IMR-90 (cell line): ENCODE data around the gene TMEM260. TPM values are rescaled to one million over a fixed set of nuclear protein-coding genes. Genes with fewer than 3 reads are reported as not detected.

Experiments
- ATAC-seq: fragments of 200-7000 bp; cut with Tn5 transposase; 2 replicates; pipeline ENCODE4 v1.9.1; 2020; ENCODE audit warnings: low read depth, mild to moderate bottlenecking, moderate library complexity
- BruUV-seq: library from RNA; stranded (reverse); fragments of 400-500 nt; replicated peaks from 2 replicates; lab custom pipeline; 2021; lab: Mats Ljungman, UMichigan
- CTCF ChIA-PET: fragments of 300-600 bp; formaldehyde crosslinking; extraction: SDS; loops from one replicate; lab custom pipeline; 2021; ENCODE audit warnings: antibody characterized with exemption; lab: Yijun Ruan, JAX
- POLR2A ChIA-PET: fragments of 300-600 bp; sonication (Branson Sonifier 250); formaldehyde crosslinking; loops from one replicate; lab custom pipeline; 2022; ENCODE audit warnings: antibody characterized with exemption; ENCODE audit not compliant: unreplicated experiment; lab: Charles Lee
- DNase-seq: peaks from one replicate; pipeline ENCODE4 v3.0.0; 2013
- H2AFZ ChIP-seq: replicated peaks from 2 replicates; pipeline ENCODE3; 2013; ENCODE audit warnings: low read length, mild to moderate bottlenecking; ENCODE audit not compliant: poor library complexity
- H2AK5ac ChIP-seq: 2 replicates; pipeline ENCODE4 v1.6.1; 2013; ENCODE audit warnings: low read depth, low read length, inconsistent platforms
- H2AK9ac ChIP-seq: replicated peaks from 2 replicates; pipeline ENCODE3; 2013; ENCODE audit warnings: mild to moderate bottlenecking, low read depth, low read length, moderate library complexity; ENCODE audit not compliant: poor library complexity
- H2BK120ac ChIP-seq: 2 replicates; pipeline ENCODE4 v1.6.1; 2013; ENCODE audit warnings: low read depth, low read length, inconsistent platforms
- H2BK15ac ChIP-seq: 3 replicates; pipeline ENCODE4 v1.6.1; 2013; ENCODE audit warnings: low read depth, low read length, inconsistent platforms
- H2BK20ac ChIP-seq: 2 replicates; pipeline ENCODE4 v1.6.1; 2013; ENCODE audit warnings: low read depth, mild to moderate bottlenecking, inconsistent platforms, low read length, moderate library complexity
- H2BK5ac ChIP-seq: 2 replicates; pipeline ENCODE4 v1.6.1; 2013; ENCODE audit warnings: mild to moderate bottlenecking, low read depth, low read length, inconsistent platforms; ENCODE audit not compliant: poor library complexity, severe bottlenecking
- H3K14ac ChIP-seq: replicated peaks from 2 replicates; pipeline ENCODE4 v1.6.1; 2013; ENCODE audit warnings: low read depth, low read length, inconsistent platforms
- H3K18ac ChIP-seq: 2 replicates; pipeline ENCODE4 v1.6.1; 2013; ENCODE audit warnings: low read depth, low read length, control low read depth
- H3K23ac ChIP-seq: 2 replicates; pipeline ENCODE4 v1.6.1; 2013; ENCODE audit warnings: low read depth, low read length, inconsistent platforms
- H3K27ac ChIP-seq: 2 replicates; pipeline ENCODE4 v1.5.1; 2013; ENCODE audit warnings: mild to moderate bottlenecking, control low read depth, low read length; ENCODE audit not compliant: insufficient read depth
- H3K27me3 ChIP-seq: 2 replicates; pipeline ENCODE4 v1.6.1; 2013; ENCODE audit warnings: low read length; ENCODE audit not compliant: control insufficient read depth, insufficient read depth
- H3K36me3 ChIP-seq: 2 replicates; pipeline ENCODE4 v1.6.1; 2013; ENCODE audit warnings: low read length, mixed read lengths; ENCODE audit not compliant: control insufficient read depth, insufficient read depth
- H3K4ac ChIP-seq: 2 replicates; pipeline ENCODE4 v1.6.1; 2013; ENCODE audit warnings: low read depth, low read length, inconsistent platforms
- H3K4me1 ChIP-seq: 2 replicates; pipeline ENCODE4 v1.6.1; 2013; ENCODE audit warnings: low read length, mixed read lengths; ENCODE audit not compliant: control insufficient read depth, insufficient read depth
- H3K4me2 ChIP-seq: 2 replicates; pipeline ENCODE4 v1.6.1; 2013; ENCODE audit warnings: low read depth, mild to moderate bottlenecking, control low read depth, low read length, moderate library complexity
- H3K4me3 ChIP-seq: 2 replicates; pipeline ENCODE4 v1.5.1; 2013; ENCODE audit warnings: low read depth, mild to moderate bottlenecking, control low read depth, low read length, moderate library complexity; ENCODE audit not compliant: insufficient read depth
- H3K56ac ChIP-seq: 2 replicates; pipeline ENCODE4 v1.6.1; 2013; ENCODE audit warnings: low read length, inconsistent platforms; ENCODE audit not compliant: insufficient read depth; ENCODE audit errors: extremely low read depth
- H3K79me1 ChIP-seq, 2 experiments: 2 replicates each; pipeline ENCODE4 v1.6.1; 2013; ENCODE audit warnings: low read length in 2 of 2, inconsistent platforms in 1 of 2, low read depth in 1 of 2
- H3K9ac ChIP-seq: 2 replicates; pipeline ENCODE4 v1.6.1; 2013; ENCODE audit warnings: low read depth, low read length, control low read depth
- H3K9me1 ChIP-seq: 2 replicates; pipeline ENCODE4 v1.6.1; 2013; ENCODE audit warnings: low read length, inconsistent platforms; ENCODE audit not compliant: insufficient read depth
- H3K9me3 ChIP-seq: 2 replicates; pipeline ENCODE4 v1.6.1; 2013; ENCODE audit warnings: low read length; ENCODE audit not compliant: control insufficient read depth, insufficient read depth
- H4K20me1 ChIP-seq: 2 replicates; pipeline ENCODE4 v1.6.1; 2013; ENCODE audit warnings: low read length, inconsistent platforms; ENCODE audit not compliant: insufficient read depth
- H4K5ac ChIP-seq: 2 replicates; pipeline ENCODE4 v1.6.1; 2013; ENCODE audit warnings: mild to moderate bottlenecking, low read depth, low read length, control low read depth
- H4K8ac ChIP-seq, 2 experiments: 2 replicates each; pipeline ENCODE4 v1.6.1; 2013; ENCODE audit warnings: low read depth in 2 of 2, low read length in 2 of 2, control low read depth in 1 of 2, inconsistent platforms in 1 of 2
- H4K91ac ChIP-seq: 2 replicates; pipeline ENCODE4 v1.6.1; 2013; ENCODE audit warnings: low read depth, low read length, inconsistent platforms; ENCODE audit not compliant: insufficient read depth
- BHLHE40 ChIP-seq: fragments of 150-350 bp; IDR thresholded peaks from 2 replicates; pipeline ENCODE4 v1.6.1; 2016; ENCODE audit warnings: mild to moderate bottlenecking, low read depth, low read length
- CHD1 ChIP-seq: IDR thresholded peaks from 2 replicates; pipeline ENCODE4 v1.6.1; 2012; ENCODE audit warnings: low read depth, low read length, improper control_type of control experiment
- ELK1 ChIP-seq: fragments of 150-350 bp; IDR thresholded peaks from 2 replicates; pipeline ENCODE4 v1.6.1; 2016; ENCODE audit warnings: low read depth, mild to moderate bottlenecking, low read length, moderate library complexity, borderline replicate concordance
- FOS ChIP-seq: fragments of 150-350 bp; IDR thresholded peaks from 2 replicates; pipeline ENCODE4 v1.6.1; 2016; ENCODE audit warnings: low read depth, low read length
- MAZ ChIP-seq: IDR thresholded peaks from 2 replicates; pipeline ENCODE4 v1.6.1; 2012; ENCODE audit warnings: low read depth, mild to moderate bottlenecking, low read length, improper control_type of control experiment, moderate library complexity, borderline replicate concordance
- MXI1 ChIP-seq: IDR thresholded peaks from 2 replicates; pipeline ENCODE4 v1.6.1; 2012; ENCODE audit warnings: low read depth, mild to moderate bottlenecking, low read length, moderate library complexity, borderline replicate concordance
- NFE2L2 ChIP-seq: fragments of 150-350 bp; IDR thresholded peaks from 2 replicates; pipeline ENCODE4 v1.6.1; 2016; ENCODE audit warnings: low read depth, mild to moderate bottlenecking, low read length
- WGBS, 2 experiments: methylation state at CpG; one replicate each; pipeline versions ENCODE4 v1.1.5 to v1.1.7; 2013; ENCODE audit warnings: missing lambda C conversion rate in 2 of 2; ENCODE audit not compliant: insufficient read length in 1 of 2; ENCODE audit errors: extremely low coverage in 2 of 2; 5-methylcytosine and 5-hydroxymethylcytosine counted together
- dilution Hi-C: fragments of 300-500 bp; cut with HindIII; formaldehyde crosslinking; loops from one replicate; pipeline ENCODE4 v1.14.3; 2018; ENCODE audit warnings: low sequenced_read_pairs; ENCODE audit not compliant: unreplicated experiment
- in situ Hi-C: fragments of 300-500 bp; cut with MboI; formaldehyde crosslinking; loops from 3 replicates; pipeline ENCODE4 v1.14.3; 2019; ENCODE audit warnings: low sequenced_read_pairs, inconsistent platforms, mixed read lengths
- intact Hi-C: fragments of 100-400 bp; cut with micrococcal nuclease; formaldehyde crosslinking; loops from 2 replicates; pipeline ENCODE4 v1.10.0; 2022
- polyA plus RNA-seq, 3 experiments: library from polyadenylated mRNA; depleted of rRNA; stranded (reverse); fragments of >200 nt; gene quantifications; 2 replicates each; pipeline ENCODE4 v1.2.3, GENCODE V29; 2012; ENCODE audit warnings: low replicate concordance in 1 of 3
- total RNA-seq: library from RNA; depleted of rRNA; stranded (reverse); fragments of >200 nt; gene quantifications from 2 replicates; pipeline ENCODE4 v1.2.3, GENCODE V29; 2012
- TF ChIP-seq, protein P1 (sequence below): conservative IDR thresholded peaks from 2 replicates; pipeline ENCODE4 v1.5.1; 2012; ENCODE audit warnings: mild to moderate bottlenecking, low read depth, low read length, improper control_type of control experiment

Gene TMEM260
- total and polyA plus RNA-seq, 2 of the 4 experiments (the other 2 are of a cell fraction): 6.4 to 11.5 TPM

DNA sequence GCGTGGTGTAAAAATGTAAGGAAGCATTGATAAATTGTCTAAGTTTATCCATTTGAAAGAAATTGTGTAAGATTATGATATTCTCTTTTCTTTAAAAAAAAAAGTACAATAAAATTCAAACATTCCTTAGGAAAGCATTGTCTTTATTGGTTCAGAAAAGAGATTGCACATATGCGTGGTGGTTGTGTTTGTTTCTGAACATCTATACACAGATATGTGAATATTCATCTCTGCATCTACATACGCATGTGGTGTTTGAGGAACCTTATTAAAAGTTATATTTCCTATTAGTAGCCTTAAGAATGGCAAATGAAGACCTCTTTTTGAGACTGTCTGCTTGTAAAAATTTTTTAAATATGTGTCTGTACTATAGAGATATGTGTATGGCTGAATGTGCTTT lies 69.8 kb downstream of the TMEM260 start:
- Histone ChIP-seq H2BK15ac (no peak overlapping the region), H3K14ac (no peak overlapping the region), H3K23ac (no peak overlapping the region), H3K56ac (no peak overlapping the region), H2BK5ac (no peak overlapping the region), H2AFZ (no peak overlapping the region), H4K5ac (no peak overlapping the region), H2AK9ac (no peak overlapping the region), H2BK120ac (no peak overlapping the region), H3K4me3 (no peak overlapping the region), H4K91ac (no peak overlapping the region), H3K36me3 (peaks cover 3% of the 10 kb centered on the region; the same call in 1 of the 2 replicates), H3K18ac (no peak overlapping the region), H3K4me2 (no peak overlapping the region), H3K9me3 (no peaks in the 10 kb centered on the region), H3K79me1 (no peaks in the 10 kb centered on the region), H3K27me3 (no peaks in the 10 kb centered on the region), H2AK5ac (no peak overlapping the region), H2BK20ac (no peak overlapping the region), H3K9ac (no peak overlapping the region), H4K8ac (no peak overlapping the region), H3K4ac (no peak overlapping the region), H3K4me1 (no peaks in the 10 kb centered on the region), H3K9me1 (no peaks in the 10 kb centered on the region), H3K27ac (no peak overlapping the region), H4K20me1 (no peaks in the 10 kb centered on the region)
- ATAC-seq: no peak
- ChIA-PET POLR2A (no interaction called here), CTCF (no interaction called here)
- WGBS, 2 experiments: no CpG with 5 or more reads among the region's 3 CpGs
- in situ Hi-C loops: no loop called here
- no TSS peak for BruUV-seq
- no peak for DNase-seq
- TF ChIP-seq ELK1: no peak
- no peak for TF ChIP-seq BHLHE40
- no peak for TF ChIP-seq CHD1
- TF ChIP-seq MAZ: no peak
- TF ChIP-seq FOS: no peak
- TF ChIP-seq NFE2L2: no peak
- TF ChIP-seq, protein P1, sequence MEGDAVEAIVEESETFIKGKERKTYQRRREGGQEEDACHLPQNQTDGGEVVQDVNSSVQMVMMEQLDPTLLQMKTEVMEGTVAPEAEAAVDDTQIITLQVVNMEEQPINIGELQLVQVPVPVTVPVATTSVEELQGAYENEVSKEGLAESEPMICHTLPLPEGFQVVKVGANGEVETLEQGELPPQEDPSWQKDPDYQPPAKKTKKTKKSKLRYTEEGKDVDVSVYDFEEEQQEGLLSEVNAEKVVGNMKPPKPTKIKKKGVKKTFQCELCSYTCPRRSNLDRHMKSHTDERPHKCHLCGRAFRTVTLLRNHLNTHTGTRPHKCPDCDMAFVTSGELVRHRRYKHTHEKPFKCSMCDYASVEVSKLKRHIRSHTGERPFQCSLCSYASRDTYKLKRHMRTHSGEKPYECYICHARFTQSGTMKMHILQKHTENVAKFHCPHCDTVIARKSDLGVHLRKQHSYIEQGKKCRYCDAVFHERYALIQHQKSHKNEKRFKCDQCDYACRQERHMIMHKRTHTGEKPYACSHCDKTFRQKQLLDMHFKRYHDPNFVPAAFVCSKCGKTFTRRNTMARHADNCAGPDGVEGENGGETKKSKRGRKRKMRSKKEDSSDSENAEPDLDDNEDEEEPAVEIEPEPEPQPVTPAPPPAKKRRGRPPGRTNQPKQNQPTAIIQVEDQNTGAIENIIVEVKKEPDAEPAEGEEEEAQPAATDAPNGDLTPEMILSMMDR: no peak
- no peak for TF ChIP-seq MXI1
- dilution Hi-C loops: no loop called here
- intact Hi-C loops: no loop called here
